Measurements from ENCODE around the gene TWIST2.

TWIST2 gene

GRCh38 chr2:238942080-238942725 is 94.3 kb downstream of the TWIST2 start:
- DNase-seq = peak in 1 of 2 donors; percentile 51
- no peak overlapping the region for H3K27ac ChIP-seq
- TF ChIP-seq CTCF (IDR thresholded peaks at IDR 0.05) = no peak
- H3K9me3 ChIP-seq = no peaks in the 10 kb centered on the region
- H3K27me3 ChIP-seq = peaks cover 0 to 11% of the 10 kb centered on the region in 2 donors
- intact Hi-C loops (cut with DNase I; ENCODE audit: low total_unique reads) = loop anchor here (10.0 kb wide), 1 partner anchor 227 kb away; no protein-coding TSS in a partner anchor
- H3K4me1 ChIP-seq = no peaks in the 10 kb centered on the region
- H3K4me3 ChIP-seq = no peak overlapping the region
- H3K36me3 ChIP-seq = no peaks in the 10 kb centered on the region

GRCh38 chr2:238942726-238943300 is 94.9 kb downstream of the TWIST2 start:
- Histone ChIP-seq H3K36me3 (no peaks in the 10 kb centered on the region), H3K27ac (no peak overlapping the region), H3K4me3 (no peak overlapping the region), H3K4me1 (no peaks in the 10 kb centered on the region), H3K9me3 (no peaks in the 10 kb centered on the region), H3K27me3 (peaks cover 0 to 11% of the 10 kb centered on the region in 2 donors)
- no peak for DNase-seq
- intact Hi-C loops (cut with DNase I; ENCODE audit: low total_unique reads) = loop anchor here (10.0 kb wide), 1 partner anchor 228 kb away; no protein-coding TSS in a partner anchor
- TF ChIP-seq CTCF (IDR thresholded peaks at IDR 0.05) = no peak

- no peaks in the 10 kb centered on the region for H3K4me1 ChIP-seq
- no peak overlapping the region for H3K27ac ChIP-seq
- no peak overlapping the region for H3K4me3 ChIP-seq
- intact Hi-C loops (cut with DNase I; ENCODE audit: low total_unique reads) = loop anchor here (10.0 kb wide), 1 partner anchor 229 kb away; no protein-coding TSS in a partner anchor
- peaks cover 0 to 11% of the 10 kb centered on the region in 2 donors for H3K27me3 ChIP-seq
- no peaks in the 10 kb centered on the region for H3K9me3 ChIP-seq
- no peak for TF ChIP-seq CTCF (IDR thresholded peaks at IDR 0.05)
- DNase-seq = peak in 1 of 2 donors; percentile 51
- no peaks in the 10 kb centered on the region for H3K36me3 ChIP-seq
Observed at GRCh38 chr2:238943338-238944067, 95.6 kb downstream of the TWIST2 start.

GRCh38 chr2:238945433-238946150 is 97.7 kb downstream of the TWIST2 start:
- peak; percentile 71 to 87 for TF ChIP-seq CTCF (IDR thresholded peaks at IDR 0.05)
- Histone ChIP-seq H3K27ac (no peak overlapping the region), H3K4me3 (no peak overlapping the region), H3K36me3 (no peaks in the 10 kb centered on the region), H3K9me3 (no peaks in the 10 kb centered on the region), H3K27me3 (peaks cover 0 to 10% of the 10 kb centered on the region in 2 donors), H3K4me1 (no peaks in the 10 kb centered on the region)
- intact Hi-C loops (cut with DNase I; ENCODE audit: low total_unique reads) = loop anchor here (10.0 kb wide), 1 partner anchor 231 kb away; no protein-coding TSS in a partner anchor
- peak; percentile 68 to 83 for DNase-seq
